ENCODE results near the gene TTC19.

GRCh38 chr17:15963670-15964110 is 35.9 kb upstream of the TTC19 start:
- TF ChIP-seq CTCF (IDR thresholded peaks at IDR 0.05) (no peak), POLR2A (IDR thresholded peaks at IDR 0.05) (no peak)

Measured in Peyer's patch (tissue), 4 donors.